GM23338 (cell line): ENCODE measurements around the gene LYRM7. TPM values are rescaled to one million over a fixed set of nuclear protein-coding genes. Genes with fewer than 3 reads are reported as not detected.
"Not testable (repeated sequence)": the region's sequence is repeated elsewhere in the genome, so short reads cannot be mapped to it uniquely, and the experiment has no call there.

Experiments
- ATAC-seq: fragments of 200-7000 bp; cut with Tn5 transposase; 3 replicates; pipeline ENCODE4 v1.9.1; 2020
- DNase-seq: peaks from one replicate; pipeline ENCODE4 v3.0.0-alpha.2; 2015; ENCODE audit warnings: low spot score
- H2AFZ ChIP-seq: fragments of 200-600 bp; sonication (generic); 2 replicates; pipeline ENCODE4 v1.8.0; 2016; ENCODE audit warnings: antibody characterized with exemption, mild to moderate bottlenecking, moderate library complexity
- H3F3A ChIP-seq: fragments of 200-600 bp; sonication (generic); replicated peaks from 2 replicates; pipeline ENCODE4 v1.8.0; 2017; ENCODE audit warnings: antibody characterized with exemption, mixed run types, low read depth
- H3K27ac ChIP-seq: fragments of 200-600 bp; sonication (generic); 2 replicates; pipeline ENCODE4 v1.6.1; 2016; ENCODE audit warnings: low read depth
- H3K27me3 ChIP-seq: fragments of 200-600 bp; sonication (generic); 2 replicates; pipeline ENCODE4 v1.8.0; 2016; ENCODE audit warnings: mild to moderate bottlenecking, mixed run types, moderate library complexity; ENCODE audit not compliant: insufficient read depth
- H3K36me3 ChIP-seq: fragments of 200-600 bp; sonication (generic); 2 replicates; pipeline ENCODE4 v1.8.0; 2016; ENCODE audit warnings: mild to moderate bottlenecking; ENCODE audit not compliant: insufficient read depth
- H3K4me1 ChIP-seq: fragments of 200-600 bp; sonication (generic); 2 replicates; pipeline ENCODE4 v1.8.0; 2016; ENCODE audit warnings: mild to moderate bottlenecking, moderate library complexity; ENCODE audit not compliant: insufficient read depth
- H3K4me2 ChIP-seq: fragments of 200-600 bp; sonication (generic); 2 replicates; pipeline ENCODE4 v1.7.1; 2017; ENCODE audit warnings: mixed run types
- H3K4me3 ChIP-seq: fragments of 200-600 bp; sonication (generic); 2 replicates; pipeline ENCODE4 v1.6.1; 2016; ENCODE audit warnings: mixed run types
- H3K79me2 ChIP-seq: fragments of 200-600 bp; sonication (generic); replicated peaks from 2 replicates; pipeline ENCODE4 v1.8.0; 2017; ENCODE audit warnings: mild to moderate bottlenecking; ENCODE audit not compliant: insufficient read depth
- H3K9me2 ChIP-seq: fragments of 200-600 bp; sonication (generic); 2 replicates; pipeline ENCODE4 v1.8.0; 2017; ENCODE audit not compliant: insufficient read depth
- H4K20me1 ChIP-seq: fragments of 200-600 bp; sonication (generic); replicated peaks from 2 replicates; pipeline ENCODE4 v1.8.0; 2017; ENCODE audit warnings: mild to moderate bottlenecking; ENCODE audit not compliant: insufficient read depth
- H3K27ac Mint-ChIP-seq: 2 replicates; pipeline ENCODE4 v1.8.0; 2020; ENCODE audit warnings: inconsistent platforms, mild to moderate bottlenecking, moderate library complexity, mixed read lengths
- H3K27me3 Mint-ChIP-seq: 3 replicates; pipeline ENCODE4 v1.8.0; 2022; ENCODE audit warnings: low read depth, mild to moderate bottlenecking, moderate library complexity, mixed read lengths, inconsistent platforms; ENCODE audit not compliant: insufficient read depth, poor library complexity
- H3K36me3 Mint-ChIP-seq: 3 replicates; pipeline ENCODE4 v1.8.0; 2021; ENCODE audit warnings: low read depth, mild to moderate bottlenecking, inconsistent platforms, moderate library complexity, mixed read lengths
- H3K4me1 Mint-ChIP-seq: 3 replicates; pipeline ENCODE4 v1.8.0; 2020; ENCODE audit warnings: mild to moderate bottlenecking, inconsistent platforms, mixed read lengths
- H3K4me3 Mint-ChIP-seq: 3 replicates; pipeline ENCODE4 v1.8.0; 2021; ENCODE audit warnings: moderate library complexity, mild to moderate bottlenecking, inconsistent platforms, mixed read lengths
- H3K9me3 Mint-ChIP-seq: 3 replicates; pipeline ENCODE4 v1.8.0; 2020; ENCODE audit warnings: moderate library complexity, mild to moderate bottlenecking, inconsistent platforms, mixed read lengths
- EZH2 ChIP-seq: fragments of 200-600 bp; sonication (generic); IDR thresholded peaks from one replicate; pipeline ENCODE4 v1.8.0; 2017; ENCODE audit warnings: antibody characterized with exemption, mild to moderate bottlenecking, low read depth; ENCODE audit not compliant: unreplicated experiment
- JUNB ChIP-seq: IDR thresholded peaks from one replicate; pipeline ENCODE4 v1.6.1; 2016; ENCODE audit warnings: antibody characterized with exemption; ENCODE audit not compliant: unreplicated experiment
- POLR2AphosphoS5 ChIP-seq: IDR thresholded peaks from 2 replicates; pipeline ENCODE4 v1.6.1; 2016; ENCODE audit warnings: antibody characterized with exemption, low read depth
- STAT1 ChIP-seq: IDR thresholded peaks from one replicate; pipeline ENCODE4 v1.6.1; 2016; ENCODE audit warnings: antibody characterized with exemption; ENCODE audit not compliant: unreplicated experiment
- ZNF114 ChIP-seq: fragments of 250-450 bp; sonication (Bioruptor Pico); IDR thresholded peaks from 2 replicates; pipeline ENCODE4 v1.5.0; 2020; ENCODE audit warnings: mild to moderate bottlenecking, moderate library complexity
- polyA plus RNA-seq: library from polyadenylated mRNA; unstranded; fragments of >200 nt; fragmentation: Nextera tagmentation; extraction: Ambion mirVana; gene quantifications from 2 replicates; pipeline ENCODE4 v1.2.1, GENCODE V29; 2016
- total RNA-seq: library from RNA; depleted of rRNA; stranded (reverse); fragments of >200 nt; shearing (Covaris generic); gene quantifications from 2 replicates; pipeline ENCODE4 v1.2.3, GENCODE V29; 2014
- TF ChIP-seq, protein P1 (sequence below): IDR thresholded peaks from one replicate; pipeline ENCODE4 v1.6.1; 2018; ENCODE audit warnings: antibody characterized with exemption; ENCODE audit not compliant: unreplicated experiment
- TF ChIP-seq, protein P2 (sequence below): IDR thresholded peaks from 2 replicates; pipeline ENCODE4 v1.6.1; 2016; ENCODE audit warnings: antibody characterized with exemption

The LYRM7 gene
- total and polyA plus RNA-seq, 2 experiments from 2014 or later: 11.3 to 34.8 TPM

DNA sequence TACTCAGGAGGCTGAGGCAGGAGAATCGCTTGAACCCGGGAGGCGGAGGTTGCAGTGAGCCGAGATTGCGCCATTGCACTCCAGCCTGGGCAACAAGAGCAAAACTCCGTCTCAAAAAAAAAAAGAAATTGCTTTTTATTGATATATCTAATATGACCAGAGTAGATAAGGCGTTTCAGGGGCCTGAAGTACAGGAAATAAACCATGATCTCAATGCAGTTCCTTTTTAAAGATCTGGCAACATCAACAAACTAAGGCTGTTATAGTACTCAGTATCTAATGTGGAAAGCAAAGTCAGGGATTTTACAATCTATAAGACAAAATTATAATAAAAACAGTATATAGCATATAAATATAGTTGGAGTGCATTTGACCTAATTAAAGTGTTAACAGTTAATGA lies 23.2 kb downstream of the LYRM7 start:
- H2AFZ ChIP-seq, H3K36me3 Mint-ChIP-seq, H3K4me1 ChIP-seq, DNase-seq, H3K27me3 Mint-ChIP-seq, H3F3A ChIP-seq, H3K27me3 ChIP-seq, ATAC-seq, H3K27ac Mint-ChIP-seq, H3K4me3 ChIP-seq, H3K4me2 ChIP-seq, H3K36me3 ChIP-seq, H3K4me3 Mint-ChIP-seq, H3K9me2 ChIP-seq, H4K20me1 ChIP-seq, H3K9me3 Mint-ChIP-seq, H3K79me2 ChIP-seq: not testable (repeated sequence)
- H3K4me1 Mint-ChIP-seq: peaks cover 11% of the 10 kb centered on the region; the same call in 2 of the 3 replicates
- H3K27ac ChIP-seq: 0 out of 2 replicates have a peak overlapping the region, but pooled peaks have one; percentile 68

DNA sequence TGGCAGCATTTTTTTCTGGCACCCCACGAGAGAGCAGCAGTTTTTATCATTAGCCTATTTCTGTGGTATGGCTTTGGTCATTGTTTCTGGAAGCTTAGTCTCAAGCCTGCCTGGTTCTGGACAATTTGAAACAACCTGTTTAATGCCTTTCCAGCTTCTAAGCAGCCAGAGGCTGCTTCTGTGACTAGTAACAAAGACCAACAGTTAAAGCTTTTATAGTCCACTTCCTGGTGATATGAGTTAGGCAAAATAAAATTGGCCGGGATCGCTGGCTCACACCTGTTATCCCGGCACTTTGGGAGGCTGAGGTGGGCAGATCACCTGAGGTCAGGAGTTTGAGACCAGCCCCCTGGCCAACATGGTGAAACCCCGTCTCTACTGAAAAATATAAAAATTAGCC lies 24.0 kb downstream of the LYRM7 start:
- Histone ChIP-seq H3K27me3 (no peaks in the 10 kb centered on the region), H3K9me2 (no peaks in the 10 kb centered on the region), H3K4me2 (no peak overlapping the region), H3K79me2 (no peaks in the 10 kb centered on the region), H3K4me1 (no peaks in the 10 kb centered on the region; the same call in 1 of the 2 replicates), H2AFZ (no peak overlapping the region), H3K36me3 (no peaks in the 10 kb centered on the region), H3F3A (no peaks in the 10 kb centered on the region), H3K27ac (0 out of 2 replicates have a peak overlapping the region, but pooled peaks have one; percentile 68), H4K20me1 (no peaks in the 10 kb centered on the region), H3K4me3 (no peak overlapping the region)
- DNase-seq: no peak
- Mint-ChIP-seq H3K4me3 (no peak overlapping the region), H3K36me3 (no peaks in the 10 kb centered on the region), H3K4me1 (peaks cover 11% of the 10 kb centered on the region; the same call in 2 of the 3 replicates), H3K9me3 (no peaks in the 10 kb centered on the region), H3K27me3 (peaks cover 3% of the 10 kb centered on the region), H3K27ac (no peak overlapping the region)
- ATAC-seq: no peak
- TF ChIP-seq POLR2AphosphoS5 (no peak), STAT1 (no peak), ZNF114 (CRISPR knock-in tag) (no peak), JUNB (no peak)
- TF ChIP-seq, protein P1, sequence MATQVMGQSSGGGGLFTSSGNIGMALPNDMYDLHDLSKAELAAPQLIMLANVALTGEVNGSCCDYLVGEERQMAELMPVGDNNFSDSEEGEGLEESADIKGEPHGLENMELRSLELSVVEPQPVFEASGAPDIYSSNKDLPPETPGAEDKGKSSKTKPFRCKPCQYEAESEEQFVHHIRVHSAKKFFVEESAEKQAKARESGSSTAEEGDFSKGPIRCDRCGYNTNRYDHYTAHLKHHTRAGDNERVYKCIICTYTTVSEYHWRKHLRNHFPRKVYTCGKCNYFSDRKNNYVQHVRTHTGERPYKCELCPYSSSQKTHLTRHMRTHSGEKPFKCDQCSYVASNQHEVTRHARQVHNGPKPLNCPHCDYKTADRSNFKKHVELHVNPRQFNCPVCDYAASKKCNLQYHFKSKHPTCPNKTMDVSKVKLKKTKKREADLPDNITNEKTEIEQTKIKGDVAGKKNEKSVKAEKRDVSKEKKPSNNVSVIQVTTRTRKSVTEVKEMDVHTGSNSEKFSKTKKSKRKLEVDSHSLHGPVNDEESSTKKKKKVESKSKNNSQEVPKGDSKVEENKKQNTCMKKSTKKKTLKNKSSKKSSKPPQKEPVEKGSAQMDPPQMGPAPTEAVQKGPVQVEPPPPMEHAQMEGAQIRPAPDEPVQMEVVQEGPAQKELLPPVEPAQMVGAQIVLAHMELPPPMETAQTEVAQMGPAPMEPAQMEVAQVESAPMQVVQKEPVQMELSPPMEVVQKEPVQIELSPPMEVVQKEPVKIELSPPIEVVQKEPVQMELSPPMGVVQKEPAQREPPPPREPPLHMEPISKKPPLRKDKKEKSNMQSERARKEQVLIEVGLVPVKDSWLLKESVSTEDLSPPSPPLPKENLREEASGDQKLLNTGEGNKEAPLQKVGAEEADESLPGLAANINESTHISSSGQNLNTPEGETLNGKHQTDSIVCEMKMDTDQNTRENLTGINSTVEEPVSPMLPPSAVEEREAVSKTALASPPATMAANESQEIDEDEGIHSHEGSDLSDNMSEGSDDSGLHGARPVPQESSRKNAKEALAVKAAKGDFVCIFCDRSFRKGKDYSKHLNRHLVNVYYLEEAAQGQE: no peak

- no peak overlapping the region for H3K27ac Mint-ChIP-seq
- ATAC-seq: peak; percentile 70
- TF ChIP-seq, protein P2, sequence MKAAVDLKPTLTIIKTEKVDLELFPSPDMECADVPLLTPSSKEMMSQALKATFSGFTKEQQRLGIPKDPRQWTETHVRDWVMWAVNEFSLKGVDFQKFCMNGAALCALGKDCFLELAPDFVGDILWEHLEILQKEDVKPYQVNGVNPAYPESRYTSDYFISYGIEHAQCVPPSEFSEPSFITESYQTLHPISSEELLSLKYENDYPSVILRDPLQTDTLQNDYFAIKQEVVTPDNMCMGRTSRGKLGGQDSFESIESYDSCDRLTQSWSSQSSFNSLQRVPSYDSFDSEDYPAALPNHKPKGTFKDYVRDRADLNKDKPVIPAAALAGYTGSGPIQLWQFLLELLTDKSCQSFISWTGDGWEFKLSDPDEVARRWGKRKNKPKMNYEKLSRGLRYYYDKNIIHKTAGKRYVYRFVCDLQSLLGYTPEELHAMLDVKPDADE: no peak
- TF ChIP-seq STAT1 (no peak), EZH2 (no peak)
These were observed 25.0 kb downstream of the LYRM7 start for GRCh38 chr5:131195696-131196095.

More at GRCh38 chr5:131195696-131196095, 25.0 kb downstream of the LYRM7 start:
- H3K4me3 ChIP-seq: no peak overlapping the region
- H3K4me3 Mint-ChIP-seq: no peak overlapping the region
- peaks cover 3% of the 10 kb centered on the region for H3K27me3 Mint-ChIP-seq
- no peaks in the 10 kb centered on the region for H3K27me3 ChIP-seq
- no peaks in the 10 kb centered on the region for H3K36me3 Mint-ChIP-seq
- H3K36me3 ChIP-seq: no peaks in the 10 kb centered on the region
- no peak for DNase-seq
- H3K4me2 ChIP-seq: no peak overlapping the region
- peaks cover 11% of the 10 kb centered on the region; the same call in 2 of the 3 replicates for H3K4me1 Mint-ChIP-seq
- no peaks in the 10 kb centered on the region for H3K9me3 Mint-ChIP-seq
- H3K79me2 ChIP-seq: no peaks in the 10 kb centered on the region
- H4K20me1 ChIP-seq: no peaks in the 10 kb centered on the region
- H3K4me1 ChIP-seq: no peaks in the 10 kb centered on the region; the same call in 1 of the 2 replicates
- no peak overlapping the region for H3K27ac ChIP-seq
- no peak overlapping the region for H2AFZ ChIP-seq
- no peaks in the 10 kb centered on the region for H3F3A ChIP-seq
- no peaks in the 10 kb centered on the region for H3K9me2 ChIP-seq
